IMR-90 (cell line): Measurements from ENCODE around the gene MAFG. TPM values are rescaled to one million over a fixed set of nuclear protein-coding genes. Genes with fewer than 3 reads are reported as not detected.

Experiments
- ATAC-seq: fragments of 200-7000 bp; cut with Tn5 transposase; 2 replicates; pipeline ENCODE4 v1.9.1; 2020; ENCODE audit warnings: low read depth, mild to moderate bottlenecking, moderate library complexity
- BruUV-seq: library from RNA; stranded (reverse); fragments of 400-500 nt; replicated peaks from 2 replicates; lab custom pipeline; 2021; lab: Mats Ljungman, UMichigan
- CTCF ChIA-PET: fragments of 300-600 bp; formaldehyde crosslinking; extraction: SDS; loops from one replicate; lab custom pipeline; 2021; ENCODE audit warnings: antibody characterized with exemption; lab: Yijun Ruan, JAX
- POLR2A ChIA-PET: fragments of 300-600 bp; sonication (Branson Sonifier 250); formaldehyde crosslinking; loops from one replicate; lab custom pipeline; 2022; ENCODE audit warnings: antibody characterized with exemption; ENCODE audit not compliant: unreplicated experiment; lab: Charles Lee
- DNase-seq: peaks from one replicate; pipeline ENCODE4 v3.0.0; 2013
- H2AFZ ChIP-seq: replicated peaks from 2 replicates; pipeline ENCODE3; 2013; ENCODE audit warnings: low read length, mild to moderate bottlenecking; ENCODE audit not compliant: poor library complexity
- H2AK5ac ChIP-seq: 2 replicates; pipeline ENCODE4 v1.6.1; 2013; ENCODE audit warnings: low read depth, low read length, inconsistent platforms
- H2AK9ac ChIP-seq: replicated peaks from 2 replicates; pipeline ENCODE3; 2013; ENCODE audit warnings: mild to moderate bottlenecking, low read depth, low read length, moderate library complexity; ENCODE audit not compliant: poor library complexity
- H2BK120ac ChIP-seq: 2 replicates; pipeline ENCODE4 v1.6.1; 2013; ENCODE audit warnings: low read depth, low read length, inconsistent platforms
- H2BK15ac ChIP-seq: 3 replicates; pipeline ENCODE4 v1.6.1; 2013; ENCODE audit warnings: low read depth, low read length, inconsistent platforms
- H2BK20ac ChIP-seq: 2 replicates; pipeline ENCODE4 v1.6.1; 2013; ENCODE audit warnings: low read depth, mild to moderate bottlenecking, inconsistent platforms, low read length, moderate library complexity
- H2BK5ac ChIP-seq: 2 replicates; pipeline ENCODE4 v1.6.1; 2013; ENCODE audit warnings: mild to moderate bottlenecking, low read depth, low read length, inconsistent platforms; ENCODE audit not compliant: poor library complexity, severe bottlenecking
- H3K14ac ChIP-seq: replicated peaks from 2 replicates; pipeline ENCODE4 v1.6.1; 2013; ENCODE audit warnings: low read depth, low read length, inconsistent platforms
- H3K18ac ChIP-seq: 2 replicates; pipeline ENCODE4 v1.6.1; 2013; ENCODE audit warnings: low read depth, low read length, control low read depth
- H3K23ac ChIP-seq: 2 replicates; pipeline ENCODE4 v1.6.1; 2013; ENCODE audit warnings: low read depth, low read length, inconsistent platforms
- H3K27ac ChIP-seq: 2 replicates; pipeline ENCODE4 v1.5.1; 2013; ENCODE audit warnings: mild to moderate bottlenecking, control low read depth, low read length; ENCODE audit not compliant: insufficient read depth
- H3K27me3 ChIP-seq: 2 replicates; pipeline ENCODE4 v1.6.1; 2013; ENCODE audit warnings: low read length; ENCODE audit not compliant: control insufficient read depth, insufficient read depth
- H3K36me3 ChIP-seq: 2 replicates; pipeline ENCODE4 v1.6.1; 2013; ENCODE audit warnings: low read length, mixed read lengths; ENCODE audit not compliant: control insufficient read depth, insufficient read depth
- H3K4ac ChIP-seq: 2 replicates; pipeline ENCODE4 v1.6.1; 2013; ENCODE audit warnings: low read depth, low read length, inconsistent platforms
- H3K4me1 ChIP-seq: 2 replicates; pipeline ENCODE4 v1.6.1; 2013; ENCODE audit warnings: low read length, mixed read lengths; ENCODE audit not compliant: control insufficient read depth, insufficient read depth
- H3K4me2 ChIP-seq: 2 replicates; pipeline ENCODE4 v1.6.1; 2013; ENCODE audit warnings: low read depth, mild to moderate bottlenecking, control low read depth, low read length, moderate library complexity
- H3K4me3 ChIP-seq: 2 replicates; pipeline ENCODE4 v1.5.1; 2013; ENCODE audit warnings: low read depth, mild to moderate bottlenecking, control low read depth, low read length, moderate library complexity; ENCODE audit not compliant: insufficient read depth
- H3K56ac ChIP-seq: 2 replicates; pipeline ENCODE4 v1.6.1; 2013; ENCODE audit warnings: low read length, inconsistent platforms; ENCODE audit not compliant: insufficient read depth; ENCODE audit errors: extremely low read depth
- H3K79me1 ChIP-seq, 2 experiments: 2 replicates each; pipeline ENCODE4 v1.6.1; 2013; ENCODE audit warnings: low read length in 2 of 2, inconsistent platforms in 1 of 2, low read depth in 1 of 2
- H3K9ac ChIP-seq: 2 replicates; pipeline ENCODE4 v1.6.1; 2013; ENCODE audit warnings: low read depth, low read length, control low read depth
- H3K9me1 ChIP-seq: 2 replicates; pipeline ENCODE4 v1.6.1; 2013; ENCODE audit warnings: low read length, inconsistent platforms; ENCODE audit not compliant: insufficient read depth
- H3K9me3 ChIP-seq: 2 replicates; pipeline ENCODE4 v1.6.1; 2013; ENCODE audit warnings: low read length; ENCODE audit not compliant: control insufficient read depth, insufficient read depth
- H4K20me1 ChIP-seq: 2 replicates; pipeline ENCODE4 v1.6.1; 2013; ENCODE audit warnings: low read length, inconsistent platforms; ENCODE audit not compliant: insufficient read depth
- H4K5ac ChIP-seq: 2 replicates; pipeline ENCODE4 v1.6.1; 2013; ENCODE audit warnings: mild to moderate bottlenecking, low read depth, low read length, control low read depth
- H4K8ac ChIP-seq, 2 experiments: 2 replicates each; pipeline ENCODE4 v1.6.1; 2013; ENCODE audit warnings: low read depth in 2 of 2, low read length in 2 of 2, control low read depth in 1 of 2, inconsistent platforms in 1 of 2
- H4K91ac ChIP-seq: 2 replicates; pipeline ENCODE4 v1.6.1; 2013; ENCODE audit warnings: low read depth, low read length, inconsistent platforms; ENCODE audit not compliant: insufficient read depth
- BHLHE40 ChIP-seq: fragments of 150-350 bp; IDR thresholded peaks from 2 replicates; pipeline ENCODE4 v1.6.1; 2016; ENCODE audit warnings: mild to moderate bottlenecking, low read depth, low read length
- MAFK ChIP-seq: IDR thresholded peaks from 2 replicates; pipeline ENCODE4 v1.6.1; 2012; ENCODE audit warnings: low read depth, low read length, improper control_type of control experiment
- RCOR1 ChIP-seq: IDR thresholded peaks from 2 replicates; pipeline ENCODE4 v1.6.1; 2012; ENCODE audit warnings: mild to moderate bottlenecking, low read length, improper control_type of control experiment; ENCODE audit not compliant: insufficient replicate concordance
- WGBS, 2 experiments: methylation state at CpG; one replicate each; pipeline versions ENCODE4 v1.1.5 to v1.1.7; 2013; ENCODE audit warnings: missing lambda C conversion rate in 2 of 2; ENCODE audit not compliant: insufficient read length in 1 of 2; ENCODE audit errors: extremely low coverage in 2 of 2; 5-methylcytosine and 5-hydroxymethylcytosine counted together
- dilution Hi-C: fragments of 300-500 bp; cut with HindIII; formaldehyde crosslinking; loops from one replicate; pipeline ENCODE4 v1.14.3; 2018; ENCODE audit warnings: low sequenced_read_pairs; ENCODE audit not compliant: unreplicated experiment
- in situ Hi-C: fragments of 300-500 bp; cut with MboI; formaldehyde crosslinking; loops from 3 replicates; pipeline ENCODE4 v1.14.3; 2019; ENCODE audit warnings: low sequenced_read_pairs, inconsistent platforms, mixed read lengths
- intact Hi-C: fragments of 100-400 bp; cut with micrococcal nuclease; formaldehyde crosslinking; loops from 2 replicates; pipeline ENCODE4 v1.10.0; 2022
- polyA plus RNA-seq, 3 experiments: library from polyadenylated mRNA; depleted of rRNA; stranded (reverse); fragments of >200 nt; gene quantifications; 2 replicates each; pipeline ENCODE4 v1.2.3, GENCODE V29; 2012; ENCODE audit warnings: low replicate concordance in 1 of 3
- total RNA-seq: library from RNA; depleted of rRNA; stranded (reverse); fragments of >200 nt; gene quantifications from 2 replicates; pipeline ENCODE4 v1.2.3, GENCODE V29; 2012

MAFG gene
- total and polyA plus RNA-seq, 2 of the 4 experiments (the other 2 are of a cell fraction), result 6.1 to 15.4 TPM

- TF ChIP-seq RCOR1, result no peak
- no peak for TF ChIP-seq MAFK
Measured at GRCh38 chr17:81940538-81941483, 13.3 kb upstream of the MAFG start (continued).

- no peak overlapping the region for H3K4me2 ChIP-seq
- no peak overlapping the region for H3K18ac ChIP-seq
- H3K79me1 ChIP-seq, result peaks cover 9 to 20% of the 10 kb centered on the region in 2 experiments
- H2AFZ ChIP-seq, result peak overlapping the region; percentile 51
- no peak overlapping the region for H3K9ac ChIP-seq
- no peak overlapping the region for H3K23ac ChIP-seq
- no peaks in the 10 kb centered on the region for H3K9me3 ChIP-seq
- WGBS, 2 experiments, result no CpG with 5 or more reads among the region's 21 CpGs
- in situ Hi-C loops, result no loop called here
- no peak overlapping the region for H2AK9ac ChIP-seq
- H4K20me1 ChIP-seq, result no peaks in the 10 kb centered on the region; the same call in 1 of the 2 replicates
- no peak overlapping the region for H4K5ac ChIP-seq
- H2BK20ac ChIP-seq, result no peak overlapping the region
- no peak overlapping the region for H4K91ac ChIP-seq
- ChIA-PET CTCF (no interaction called here), POLR2A (no interaction called here)
- H3K9me1 ChIP-seq, result peaks cover under 1% of the 10 kb centered on the region
- no peak overlapping the region for H2BK5ac ChIP-seq
- ATAC-seq, result no peak
- H3K4me3 ChIP-seq, result no peak overlapping the region
- no peak overlapping the region for H2AK5ac ChIP-seq
- dilution Hi-C loops, result no loop called here
- no peak overlapping the region for H4K8ac ChIP-seq
- BruUV-seq, result no TSS peak
- H3K56ac ChIP-seq, result no peak overlapping the region
- H2BK120ac ChIP-seq, result no peak overlapping the region
- H3K27me3 ChIP-seq, result peaks cover 22% of the 10 kb centered on the region
- H3K4me1 ChIP-seq, result peaks cover 4% of the 10 kb centered on the region
- peaks cover 4% of the 10 kb centered on the region; the same call in 1 of the 2 replicates for H3K36me3 ChIP-seq
- no peak overlapping the region for H3K14ac ChIP-seq
- no peak overlapping the region for H2BK15ac ChIP-seq
- TF ChIP-seq BHLHE40 (no peak), RCOR1 (no peak)
- no peak for DNase-seq
- H3K4ac ChIP-seq, result no peak overlapping the region
- H3K27ac ChIP-seq, result no peak overlapping the region
- intact Hi-C loops, result no loop called here
Measured at GRCh38 chr17:81939881-81940385, 12.4 kb upstream of the MAFG start.
